Measurements from ENCODE around the gene EYA2.
"Not testable (repeated sequence)": the region's sequence is repeated elsewhere in the genome, so short reads cannot be mapped to it uniquely, and the experiment has no call there.

The EYA2 gene

GRCh38 chr20:47198996-47199552, 304.4 kb downstream of the EYA2 start:
- DNase-seq (ENCODE audit: low spot score) (no peak), FAIRE-seq (no peak)

- FAIRE-seq (no peak), DNase-seq (ENCODE audit: low spot score) (no peak)
These were observed 306.6 kb downstream of the EYA2 start for GRCh38 chr20:47201074-47201730.

- no peak for FAIRE-seq
- DNase-seq (ENCODE audit: low spot score), result no peak
These were observed 308.4 kb downstream of the EYA2 start for GRCh38 chr20:47202733-47203667.

- FAIRE-seq (no peak), DNase-seq (ENCODE audit: low spot score) (no peak)
These were observed 309.6 kb downstream of the EYA2 start for GRCh38 chr20:47204008-47204849.

GRCh38 chr20:47204850-47205122, 310.1 kb downstream of the EYA2 start:
- not testable (repeated sequence) for FAIRE-seq; DNase-seq (ENCODE audit: low spot score)

GRCh38 chr20:47205577-47206123, 311.0 kb downstream of the EYA2 start:
- peak; percentile 82 for DNase-seq (ENCODE audit: low spot score)
- FAIRE-seq, result peak; percentile 23

- DNase-seq (ENCODE audit: low spot score); FAIRE-seq: not testable (repeated sequence)
These were observed 311.9 kb downstream of the EYA2 start for GRCh38 chr20:47206552-47206951.

- no peak for FAIRE-seq
- no peak for DNase-seq (ENCODE audit: low spot score)
These were observed 312.5 kb downstream of the EYA2 start for GRCh38 chr20:47206962-47207641.

- FAIRE-seq, result no peak
- DNase-seq (ENCODE audit: low spot score), result no peak
These were observed 314.0 kb downstream of the EYA2 start for GRCh38 chr20:47208534-47209174.

GRCh38 chr20:47209982-47210381, 315.3 kb downstream of the EYA2 start:
- DNase-seq (ENCODE audit: low spot score) (no peak), FAIRE-seq (no peak)

- no peak for FAIRE-seq
- no peak for DNase-seq (ENCODE audit: low spot score)
These were observed 315.8 kb downstream of the EYA2 start for GRCh38 chr20:47210470-47210869.

GRCh38 chr20:47211036-47211435, 316.4 kb downstream of the EYA2 start:
- DNase-seq (ENCODE audit: low spot score) (no peak), FAIRE-seq (no peak)

- no peak for FAIRE-seq
- DNase-seq (ENCODE audit: low spot score), result no peak
These were observed 318.1 kb downstream of the EYA2 start for GRCh38 chr20:47212606-47213207.

- DNase-seq (ENCODE audit: low spot score) (no peak), FAIRE-seq (no peak)
These were observed 319.3 kb downstream of the EYA2 start for GRCh38 chr20:47213966-47214365.

- no peak for FAIRE-seq
- DNase-seq (ENCODE audit: low spot score), result no peak
These were observed 321.2 kb downstream of the EYA2 start for GRCh38 chr20:47215653-47216397.

GRCh38 chr20:47216819-47217410, 322.3 kb downstream of the EYA2 start:
- FAIRE-seq, result no peak
- DNase-seq (ENCODE audit: low spot score), result no peak

GRCh38 chr20:47217482-47218446, 323.1 kb downstream of the EYA2 start:
- DNase-seq (ENCODE audit: low spot score) (no peak), FAIRE-seq (no peak)

Data from urothelium cell line (cell line).